ENCODE data around the gene ZNF396. TPM values are rescaled to one million over a fixed set of nuclear protein-coding genes. Genes with fewer than 3 reads are reported as not detected.

The ZNF396 gene
- total and polyA plus RNA-seq, 9 of the 15 experiments (the other 6 are each of a cell fraction or from before 2014, with no cell fraction given) = 0.73 to 2.3 (median 1.9) TPM

GRCh38 chr18:35407871-35408481 is 30.8 kb upstream of the ZNF396 start:
- H3K4me3 ChIP-seq = no peak overlapping the region
- intact Hi-C loops (cut with micrococcal nuclease) (loop anchor here (5.0 to 10.0 kb wide), 6 partner anchors 87 to 877 kb away; partner anchors contain the start of genes GALNT1 and INO80C), in situ Hi-C loops (cut with MboI) (no loop called here)
- POLR2A ChIA-PET = no interaction called here
- DNase-seq (ENCODE audit: extremely low read depth in 1 of 4, low spot score in 3 of 4) = peak; percentile 61 to 85 (median 65)
- peak; percentile 90 for ATAC-seq
- peak overlapping the region; percentile 65; the same call in 1 of the 2 replicates for H2AFZ ChIP-seq (ENCODE audit: low read depth, low read length)
- no peaks in the 10 kb centered on the region for H3K36me3 ChIP-seq (ENCODE audit: control insufficient read depth, insufficient read depth, low read length)
- CTCF ChIA-PET (ENCODE audit: low intra/inter-chr PET ratio) = interaction anchor here (0.6 to 2.1 kb wide), 3 partner anchors 22 to 402 kb away, joined by 3 to 6 read pairs (median 3); no protein-coding TSS in a partner anchor
- no peak overlapping the region for H3K4me2 ChIP-seq (ENCODE audit: insufficient read depth, low read length)
- H3K9me1 ChIP-seq (ENCODE audit: control insufficient read depth, insufficient read depth, low read length) = no peaks in the 10 kb centered on the region
- H3K9ac ChIP-seq (ENCODE audit: insufficient read depth in 1 of 2, low read depth in 2 of 2, low read length in 2 of 2) = no peak overlapping the region
- peak; percentile 90 for FAIRE-seq
- H3K4me1 ChIP-seq (replicated peaks in 1 of 2; ENCODE audit: control insufficient read depth in 2 of 2, insufficient read depth in 2 of 2, low read length in 2 of 2) = peaks cover 8 to 14% of the 10 kb centered on the region in 2 experiments; a peak in 3 of 5 replicates
- peaks cover 0 to 9% of the 10 kb centered on the region in 2 experiments; a peak in 1 of 5 replicates for H3K27me3 ChIP-seq (ENCODE audit: control insufficient read depth in 2 of 2, insufficient read depth in 2 of 2, low read length in 2 of 2)
- 28% methylated on average over 5 of the region's 5 CpGs for WGBS (ENCODE audit: insufficient coverage, low coverage, missing lambda C conversion rate)
- H3K27ac ChIP-seq (ENCODE audit: extremely low read depth, low read depth, low read length) = no peak overlapping the region
- no peaks in the 10 kb centered on the region for H3K9me3 ChIP-seq (replicated peaks; ENCODE audit: control insufficient read depth, insufficient read depth, low read depth, low read length)
- H3K79me2 ChIP-seq (ENCODE audit: control insufficient read depth, insufficient read depth, low read length) = no peaks in the 10 kb centered on the region
- no peaks in the 10 kb centered on the region for H4K20me1 ChIP-seq (replicated peaks; ENCODE audit: control insufficient read depth, insufficient read depth, low read length)
- no TSS peak for BruUV-seq (replicated peaks)
- no peak for TF ChIP-seq ZNF134 (CRISPR knock-in tag; conservative IDR thresholded peaks at IDR 0.05)
- peak; percentile 39; the same call in 1 of the 2 replicates for TF ChIP-seq DEAF1 (CRISPR knock-in tag; IDR thresholded peaks at IDR 0.05)
- peak; percentile 86 for TF ChIP-seq REST (IDR thresholded peaks at IDR 0.05; ENCODE audit: borderline replicate concordance)
- TF ChIP-seq REST (CRISPR knock-in tag; IDR thresholded peaks at IDR 0.05; ENCODE audit: low read depth) = no peak
- TF ChIP-seq BRD9 (IDR thresholded peaks at IDR 0.05; ENCODE audit: low read depth, partially characterized antibody) = no peak
- peak; percentile 87 to 95 for TF ChIP-seq RAD21 (CRISPR knock-in tag; conservative IDR thresholded peaks at IDR 0.05 in 1 of 2, IDR thresholded peaks at IDR 0.05 in 1 of 2)
- 0 out of 2 replicates have a peak, but pooled peaks have one; percentile 14 for TF ChIP-seq NR2C1 (IDR thresholded peaks at IDR 0.05)
- TF ChIP-seq NR2C1 (tag; IDR thresholded peaks at IDR 0.05) = no peak
- peak; percentile 36; the same call in 1 of the 2 replicates for TF ChIP-seq ZFX (CRISPR knock-in tag; IDR thresholded peaks at IDR 0.05)
- peak; percentile 42; the same call in 1 of the 2 replicates for TF ChIP-seq CTBP1 (IDR thresholded peaks at IDR 0.05; ENCODE audit: borderline replicate concordance)

All from K562 (cell line).